ENCODE results near the gene CC2D2B.
A peak's percentile ranks its signal among the peaks of the same experiment; 100 is the strongest.
"Not testable (repeated sequence)": the region's sequence is repeated elsewhere in the genome, so short reads cannot be mapped to it uniquely, and the experiment has no call there.

CC2D2B gene

GRCh38 chr10:95907456-95908253 is at the start of gene CC2D2B:
TSS of gene CC2D2B (plus strand) at chr10:95907975. CDS start at chr10:95911324, 3,349 bp downstream.
- peak; percentile 82 to 84 for DNase-seq
- TF ChIP-seq GATA1 (IDR thresholded peaks at IDR 0.05; ENCODE audit: low read depth, low read length) (no peak), POLR2A (IDR thresholded peaks at IDR 0.05; ENCODE audit: low read length) (peak; percentile 48)

GRCh38 chr10:95860166-95860940 is 47.4 kb upstream of the CC2D2B start:
- TF ChIP-seq POLR2A (IDR thresholded peaks at IDR 0.05; ENCODE audit: low read length) (no peak), GATA1 (IDR thresholded peaks at IDR 0.05; ENCODE audit: low read depth, low read length) (no peak)
- no peak for DNase-seq

GRCh38 chr10:95861386-95861785 is 46.4 kb upstream of the CC2D2B start:
- DNase-seq = no peak
- no peak for TF ChIP-seq POLR2A (IDR thresholded peaks at IDR 0.05; ENCODE audit: low read length)
- no peak for TF ChIP-seq GATA1 (IDR thresholded peaks at IDR 0.05; ENCODE audit: low read depth, low read length)

- no peak for TF ChIP-seq GATA1 (IDR thresholded peaks at IDR 0.05; ENCODE audit: low read depth, low read length)
Observed at GRCh38 chr10:95864906-95865813, 42.6 kb upstream of the CC2D2B start.

GRCh38 chr10:95865814-95866466 is 41.8 kb upstream of the CC2D2B start:
- DNase-seq = no peak
- no peak for TF ChIP-seq GATA1 (IDR thresholded peaks at IDR 0.05; ENCODE audit: low read depth, low read length)
- no peak for TF ChIP-seq POLR2A (IDR thresholded peaks at IDR 0.05; ENCODE audit: low read length)

More at GRCh38 chr10:95864906-95865813, 42.6 kb upstream of the CC2D2B start:
- DNase-seq = peak; percentile 43 to 48

GRCh38 chr10:95866467-95866842 is 41.3 kb upstream of the CC2D2B start:
- TF ChIP-seq GATA1 (IDR thresholded peaks at IDR 0.05; ENCODE audit: low read depth, low read length) (no peak), POLR2A (IDR thresholded peaks at IDR 0.05; ENCODE audit: low read length) (no peak)
- DNase-seq = no peak

- TF ChIP-seq POLR2A (IDR thresholded peaks at IDR 0.05; ENCODE audit: low read length) = no peak
- TF ChIP-seq GATA1 (IDR thresholded peaks at IDR 0.05; ENCODE audit: low read depth, low read length) = no peak
- no peak for DNase-seq
Observed at GRCh38 chr10:95867866-95868265, 39.9 kb upstream of the CC2D2B start.

GRCh38 chr10:95872158-95872711 is 35.5 kb upstream of the CC2D2B start:
- no peak for TF ChIP-seq GATA1 (IDR thresholded peaks at IDR 0.05; ENCODE audit: low read depth, low read length)
- TF ChIP-seq POLR2A (IDR thresholded peaks at IDR 0.05; ENCODE audit: low read length) = no peak
- no peak for DNase-seq

GRCh38 chr10:95873139-95873538 is 34.6 kb upstream of the CC2D2B start:
- DNase-seq = no peak
- no peak for TF ChIP-seq GATA1 (IDR thresholded peaks at IDR 0.05; ENCODE audit: low read depth, low read length)
- no peak for TF ChIP-seq POLR2A (IDR thresholded peaks at IDR 0.05; ENCODE audit: low read length)

GRCh38 chr10:95873651-95874050 is 34.1 kb upstream of the CC2D2B start:
- no peak for TF ChIP-seq GATA1 (IDR thresholded peaks at IDR 0.05; ENCODE audit: low read depth, low read length)
- TF ChIP-seq POLR2A (IDR thresholded peaks at IDR 0.05; ENCODE audit: low read length) = no peak

GRCh38 chr10:95874783-95875182 is 33.0 kb upstream of the CC2D2B start:
- not testable (repeated sequence) for DNase-seq

More at GRCh38 chr10:95873651-95874050, 34.1 kb upstream of the CC2D2B start:
- DNase-seq = no peak

GRCh38 chr10:95876756-95877155 is 31.0 kb upstream of the CC2D2B start:
- no peak for TF ChIP-seq POLR2A (IDR thresholded peaks at IDR 0.05; ENCODE audit: low read length)
- DNase-seq = no peak

GRCh38 chr10:95877881-95878280 is 29.9 kb upstream of the CC2D2B start:
- no peak for DNase-seq
- no peak for TF ChIP-seq POLR2A (IDR thresholded peaks at IDR 0.05; ENCODE audit: low read length)
- no peak for TF ChIP-seq GATA1 (IDR thresholded peaks at IDR 0.05; ENCODE audit: low read depth, low read length)
